HG02943 (cell line): ENCODE results near the gene HSF4.

Source experiments
- ATAC-seq: cut with Tn5 transposase; IDR thresholded peaks from one replicate; pipeline ENCODE4 v1.9.1; 2021; ENCODE audit warnings: mild to moderate bottlenecking, low read depth, moderate library complexity; ENCODE audit not compliant: unreplicated experiment

The HSF4 gene

GRCh38 chr16:67197704-67198103 lies 33.2 kb downstream of the HSF4 start:
- ATAC-seq = no peak

DNA sequence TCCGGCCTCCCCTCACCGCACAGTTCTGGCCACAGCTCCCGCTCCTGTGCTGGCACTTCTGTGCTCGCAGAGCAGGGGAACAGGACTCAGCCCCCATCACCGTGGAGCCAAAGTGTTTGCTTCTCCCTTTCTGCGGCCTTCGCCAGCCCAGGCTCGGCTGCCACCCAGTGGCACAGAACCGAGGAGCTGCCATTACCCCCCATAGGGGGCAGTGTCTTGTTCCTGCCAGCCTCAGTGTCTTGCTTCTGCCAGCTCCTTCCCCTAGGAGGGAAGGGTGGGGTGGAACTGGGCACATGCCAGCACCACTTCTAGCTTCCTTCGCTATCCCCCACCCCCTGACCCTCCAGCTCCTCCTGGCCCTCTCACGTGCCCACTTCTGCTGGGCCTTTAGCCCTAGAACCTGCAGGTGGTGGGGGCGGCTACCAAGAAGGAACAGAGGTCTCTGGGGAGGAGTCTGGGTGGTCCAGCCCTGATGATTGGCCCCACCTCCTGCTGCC lies 33.7 kb downstream of the HSF4 start:
- ATAC-seq = no peak

- no peak for ATAC-seq
Measured at GRCh38 chr16:67199011-67199807, 34.7 kb downstream of the HSF4 start, which contains the start of gene ELMO3. ELMO3 (plus strand) TSS chr16:67199131; CDS start chr16:67199327, 196 bp downstream.

DNA sequence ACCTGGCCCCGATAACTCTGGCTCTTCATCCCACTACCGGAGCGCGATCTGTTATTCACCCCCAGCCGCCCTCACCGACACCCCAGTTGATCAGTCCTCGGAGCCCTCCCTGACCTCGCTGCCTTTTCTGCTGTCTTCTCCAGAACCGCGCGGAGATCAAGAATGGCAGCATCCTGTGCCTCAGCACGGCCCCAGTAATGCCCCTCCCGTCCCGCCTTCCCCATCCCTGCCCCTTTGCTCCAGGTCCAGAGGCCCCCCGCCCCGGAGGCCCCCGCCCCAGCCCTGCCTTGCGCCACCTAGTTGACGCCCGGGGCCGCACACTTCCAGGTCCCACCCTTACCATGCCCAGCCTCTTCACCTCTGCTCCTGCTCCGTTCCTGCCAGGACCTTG lies 35.3 kb downstream of the HSF4 start:
- no peak for ATAC-seq

GRCh38 chr16:67200491-67200890 lies 35.9 kb downstream of the HSF4 start:
- ATAC-seq = no peak

DNA sequence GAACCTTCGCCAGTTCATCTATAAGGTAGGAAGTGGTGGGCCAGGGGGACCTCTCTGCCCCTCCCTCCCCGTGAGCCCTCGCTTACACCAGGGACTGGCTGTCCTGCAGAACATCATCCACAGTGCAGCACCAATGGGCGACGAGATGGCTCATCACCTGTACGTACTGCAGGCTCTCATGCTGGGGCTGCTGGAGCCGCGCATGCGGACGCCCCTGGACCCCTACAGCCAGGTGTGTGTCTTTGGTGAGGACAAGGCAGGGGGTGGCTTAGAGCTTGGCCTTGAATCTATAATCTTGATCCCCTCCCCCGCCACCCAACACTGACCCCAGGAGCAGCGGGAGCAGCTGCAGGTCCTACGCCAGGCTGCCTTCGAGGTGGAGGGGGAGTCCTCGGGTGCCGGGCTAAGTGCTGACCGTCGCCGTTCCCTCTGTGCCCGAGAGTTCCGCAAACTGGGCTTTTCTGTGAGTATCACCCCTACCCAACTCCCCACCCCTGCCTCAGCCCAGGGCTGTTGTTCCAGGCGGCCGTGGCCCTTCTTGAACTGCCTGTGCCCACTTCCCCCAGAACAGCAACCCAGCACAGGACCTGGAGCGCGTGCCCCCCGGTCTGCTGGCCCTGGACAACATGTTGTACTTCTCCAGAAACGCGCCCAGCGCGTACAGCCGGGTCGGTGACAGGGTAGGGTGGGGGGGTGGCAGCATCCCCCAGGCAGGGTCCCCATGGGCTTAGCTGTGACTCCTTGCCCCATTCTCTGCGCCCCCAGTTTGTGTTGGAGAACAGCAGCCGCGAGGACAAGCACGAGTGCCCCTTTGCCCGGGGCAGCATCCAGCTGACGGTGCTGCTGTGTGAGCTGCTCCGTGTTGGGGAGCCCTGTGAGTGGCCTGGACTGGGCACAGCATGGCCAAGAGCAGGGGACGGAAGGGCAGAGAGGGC lies 37.1 kb downstream of the HSF4 start:
- no peak for ATAC-seq

- no peak for ATAC-seq
Measured at GRCh38 chr16:67202426-67202825, 37.9 kb downstream of the HSF4 start.

- no peak for ATAC-seq
Measured at GRCh38 chr16:67202956-67203493, 38.5 kb downstream of the HSF4 start.

- no peak for ATAC-seq
Measured at GRCh38 chr16:67204076-67204475, 39.5 kb downstream of the HSF4 start.

DNA sequence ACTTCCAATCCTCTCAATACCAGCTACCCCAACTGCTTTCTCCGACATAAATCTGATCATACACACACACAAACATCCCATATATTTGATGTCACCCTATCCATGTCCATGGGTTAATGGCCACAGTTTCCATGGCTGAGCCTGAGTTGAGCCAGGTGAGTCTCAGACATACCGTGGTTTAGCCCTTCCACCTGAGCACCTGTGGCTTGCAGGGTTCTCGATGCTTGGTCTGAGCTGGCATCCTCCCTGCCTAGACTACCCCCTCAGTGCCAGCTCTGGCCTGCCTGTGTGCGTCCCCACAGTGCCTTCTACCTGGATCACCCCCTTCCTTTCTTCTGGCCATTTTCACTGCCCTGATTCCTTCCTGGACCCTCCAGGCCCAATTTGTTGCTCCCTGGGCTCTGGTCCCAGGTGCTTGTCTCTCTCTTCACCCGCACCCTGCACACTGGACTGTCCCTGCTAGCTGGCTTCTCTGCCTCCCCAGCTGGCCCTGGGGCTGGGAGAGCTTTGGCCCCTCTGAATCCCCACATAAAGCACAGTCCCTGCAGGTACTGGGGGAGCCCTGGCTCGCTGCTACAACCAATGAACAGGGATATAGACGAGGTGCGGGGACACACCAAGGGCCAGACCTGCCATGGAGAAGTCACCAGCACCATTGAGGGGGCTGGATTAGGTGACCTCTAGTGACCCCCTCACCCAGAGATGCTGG lies 41.7 kb downstream of the HSF4 start:
- no peak for ATAC-seq

DNA sequence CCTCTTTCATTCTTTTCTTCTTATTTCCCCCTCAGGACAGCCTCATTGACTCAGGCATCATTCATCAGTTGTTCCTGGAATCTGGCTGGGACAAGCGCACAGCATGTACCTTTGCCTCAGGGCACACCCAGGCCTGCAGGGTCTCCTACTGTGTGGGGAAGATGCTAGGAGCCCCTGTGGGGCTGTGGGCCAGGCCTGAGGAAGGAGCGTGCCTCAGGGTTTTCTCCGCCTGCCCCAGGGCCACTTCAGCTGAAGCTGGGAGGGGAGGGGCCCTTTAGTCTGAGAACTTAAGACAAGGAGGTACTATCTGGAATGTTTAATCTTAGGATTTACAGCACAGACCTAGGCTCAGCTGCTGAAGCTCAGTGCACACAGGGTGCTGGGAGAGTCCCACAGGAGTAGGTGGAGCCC lies 42.3 kb downstream of the HSF4 start:
- no peak for ATAC-seq

GRCh38 chr16:67207249-67208091 lies 42.9 kb downstream of the HSF4 start:
- ATAC-seq = no peak

GRCh38 chr16:67208154-67208896 lies 43.8 kb downstream of the HSF4 start:
- ATAC-seq = no peak

GRCh38 chr16:67209565-67209964 lies 45.0 kb downstream of the HSF4 start:
- ATAC-seq = no peak

DNA sequence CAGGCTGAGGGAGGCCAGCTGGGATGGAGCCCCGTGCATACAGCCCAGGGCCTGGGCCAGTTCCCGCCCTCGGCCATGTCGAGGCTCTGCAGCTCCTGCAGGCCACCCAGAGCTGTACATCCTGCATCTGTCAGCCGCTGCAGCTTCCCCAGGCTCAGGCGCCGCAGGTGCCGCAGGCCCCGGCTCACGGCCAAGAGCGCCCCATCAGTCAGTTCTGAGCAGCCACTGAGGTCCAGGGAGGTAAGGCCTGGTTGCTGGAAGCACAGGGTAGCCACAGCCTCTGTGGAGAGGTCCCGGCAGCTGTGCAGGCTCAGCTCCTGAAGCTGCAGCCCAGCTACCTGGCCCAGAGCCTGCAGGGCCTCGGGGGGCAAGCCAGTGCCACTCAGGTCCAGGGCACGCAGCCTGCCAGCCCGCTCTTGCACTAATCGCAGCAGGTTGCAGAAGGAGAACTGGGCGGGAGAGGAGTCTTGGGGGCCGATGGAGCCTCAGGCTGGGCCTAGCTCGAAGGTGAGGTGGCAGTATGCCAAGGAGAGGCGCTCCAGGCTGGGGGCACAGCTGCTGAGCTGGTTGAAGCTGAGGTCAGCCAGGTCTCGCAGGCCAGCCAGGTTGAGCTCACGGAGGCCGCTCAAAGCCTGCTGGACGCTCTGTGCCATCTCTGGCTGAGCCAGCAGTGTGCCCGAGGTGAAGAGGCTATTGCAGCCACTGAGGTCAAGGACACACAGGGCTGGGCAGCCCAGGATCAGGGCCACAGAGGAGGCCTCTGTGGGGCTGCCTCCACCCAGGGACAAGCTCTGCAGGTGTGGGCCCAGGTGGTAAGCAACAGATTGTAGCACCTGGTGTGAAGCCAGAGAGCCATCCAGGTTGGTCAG lies 45.8 kb downstream of the HSF4 start:
- no peak for ATAC-seq

- no peak for ATAC-seq
Measured at GRCh38 chr16:67211674-67212073, 47.1 kb downstream of the HSF4 start.

- ATAC-seq = no peak
Measured at GRCh38 chr16:67212766-67213165, 48.2 kb downstream of the HSF4 start.
